ENCODE results near the gene DHX29.

DNA sequence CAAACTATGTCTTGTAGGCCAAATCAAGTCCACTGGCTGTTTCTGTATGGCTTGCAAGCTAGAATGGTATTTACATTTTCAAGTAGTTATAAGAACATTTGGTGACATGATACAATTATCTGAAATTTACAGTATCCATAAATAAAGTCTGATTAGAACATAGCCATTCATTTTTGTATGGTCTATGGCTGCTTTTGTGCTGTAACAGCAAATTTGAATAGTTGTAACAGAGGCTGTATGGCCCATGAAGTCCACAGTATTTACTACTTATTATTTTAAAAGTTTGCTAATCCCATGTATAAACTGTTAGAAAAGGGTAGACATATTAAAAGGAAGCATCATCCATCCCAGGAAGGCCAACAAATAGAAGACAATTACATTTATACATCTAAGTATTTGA is 17.7 kb downstream of the DHX29 start:
- TF ChIP-seq GATA2 (IDR thresholded peaks at IDR 0.05; ENCODE audit: low read depth, low read length) (no peak), GATA3 (IDR thresholded peaks at IDR 0.05; ENCODE audit: low read depth, low read length) (no peak)

All from SH-SY5Y (cell line).